Stimulated activated CD8-positive, alpha-beta memory T cell treated with anti-CD3 and anti-CD28 coated beads, Interleukin-7, amount 100 ng/mL, for 48 hours (primary cell): ENCODE data around the gene MBTPS1.
"Not testable (repeated sequence)": the region's sequence is repeated elsewhere in the genome, so short reads cannot be mapped to it uniquely, and the experiment has no call there.

Source experiments
- DNase-seq, 2 donors: peaks; one replicate each; pipeline ENCODE4 v3.0.0-alpha.2; 2020; ENCODE audit warnings: low read depth in 1 of 2; ENCODE audit errors: extremely low read depth in 1 of 2

Gene MBTPS1

GRCh38 chr16:84137769-84138357, 21.1 kb upstream of the MBTPS1 start:
- no peak for DNase-seq

- no peak for DNase-seq
Observed at GRCh38 chr16:84137287-84137686, 20.5 kb upstream of the MBTPS1 start.

DNA sequence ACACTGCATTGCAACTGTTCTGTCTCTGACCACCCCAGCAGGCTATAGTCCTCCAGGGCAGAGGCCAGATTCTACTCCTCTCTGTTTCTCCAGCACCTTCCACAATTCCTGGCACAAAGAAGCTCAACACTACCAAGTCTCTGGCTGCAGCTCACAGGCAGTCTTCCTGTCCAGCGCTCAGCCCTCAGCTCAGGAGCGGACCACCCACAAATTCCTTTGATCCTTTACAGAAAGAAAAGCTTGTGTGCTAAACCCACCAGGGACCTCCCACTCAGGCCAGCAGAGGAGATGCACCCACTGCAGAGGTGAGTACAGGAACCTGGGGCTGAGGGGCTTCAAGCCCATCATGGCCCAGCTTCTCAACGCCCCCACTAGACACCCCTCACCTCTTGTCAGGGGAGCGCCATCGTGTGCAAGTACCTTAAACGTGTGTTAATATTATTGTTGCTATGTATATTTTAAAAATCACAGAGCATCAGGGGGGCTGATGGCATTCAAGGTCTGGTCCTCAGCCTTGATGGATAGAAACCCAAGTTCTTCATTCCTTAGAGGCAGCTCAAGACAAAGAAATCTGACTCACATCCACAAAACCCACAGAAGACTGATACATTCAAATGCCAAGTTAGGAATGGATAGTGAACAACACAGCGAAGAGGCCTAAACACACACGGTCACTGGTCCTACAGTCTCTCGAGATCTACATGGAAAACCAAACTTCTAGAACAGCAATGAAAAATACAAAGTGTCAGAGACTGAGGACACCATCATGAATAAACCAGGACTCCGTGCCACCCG, 19.8 kb upstream of the MBTPS1 start:
- no peak for DNase-seq

DNA sequence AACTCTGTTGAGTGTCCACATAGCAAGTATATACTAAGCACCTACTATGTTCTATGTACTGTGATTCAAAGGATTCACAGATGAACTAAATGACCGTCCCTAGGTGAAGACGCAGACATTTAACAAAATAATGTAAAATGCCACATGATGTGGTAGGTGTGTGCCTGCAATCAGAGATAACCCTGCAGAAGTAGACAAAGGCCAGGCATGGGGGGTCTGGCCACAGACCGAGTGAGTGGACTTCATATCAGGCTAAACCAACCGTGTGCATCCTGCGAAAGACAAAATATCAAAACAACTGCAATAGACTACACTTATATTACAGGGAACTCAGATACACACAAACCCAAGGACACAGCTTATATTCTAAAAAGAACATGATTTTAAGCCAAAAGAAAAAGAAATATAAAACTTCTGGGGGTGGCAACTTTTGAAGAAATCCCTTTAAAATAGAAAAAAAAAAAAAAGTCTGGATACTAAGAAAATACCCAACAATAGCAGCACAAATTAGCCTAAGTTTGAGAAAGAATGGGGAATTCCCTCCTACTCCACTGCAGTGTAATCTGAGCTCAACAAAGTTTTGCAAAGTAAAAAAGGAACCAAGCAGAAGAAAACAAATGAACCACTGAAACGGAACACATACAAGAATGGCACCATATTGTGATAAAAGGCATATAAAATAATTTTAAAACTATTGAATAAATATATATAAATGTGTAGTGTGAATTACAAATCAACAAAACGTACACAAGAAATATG, 16.0 kb upstream of the MBTPS1 start:
- no peak for DNase-seq

- DNase-seq = no peak
Observed at GRCh38 chr16:84131117-84131516, 14.4 kb upstream of the MBTPS1 start.

DNA sequence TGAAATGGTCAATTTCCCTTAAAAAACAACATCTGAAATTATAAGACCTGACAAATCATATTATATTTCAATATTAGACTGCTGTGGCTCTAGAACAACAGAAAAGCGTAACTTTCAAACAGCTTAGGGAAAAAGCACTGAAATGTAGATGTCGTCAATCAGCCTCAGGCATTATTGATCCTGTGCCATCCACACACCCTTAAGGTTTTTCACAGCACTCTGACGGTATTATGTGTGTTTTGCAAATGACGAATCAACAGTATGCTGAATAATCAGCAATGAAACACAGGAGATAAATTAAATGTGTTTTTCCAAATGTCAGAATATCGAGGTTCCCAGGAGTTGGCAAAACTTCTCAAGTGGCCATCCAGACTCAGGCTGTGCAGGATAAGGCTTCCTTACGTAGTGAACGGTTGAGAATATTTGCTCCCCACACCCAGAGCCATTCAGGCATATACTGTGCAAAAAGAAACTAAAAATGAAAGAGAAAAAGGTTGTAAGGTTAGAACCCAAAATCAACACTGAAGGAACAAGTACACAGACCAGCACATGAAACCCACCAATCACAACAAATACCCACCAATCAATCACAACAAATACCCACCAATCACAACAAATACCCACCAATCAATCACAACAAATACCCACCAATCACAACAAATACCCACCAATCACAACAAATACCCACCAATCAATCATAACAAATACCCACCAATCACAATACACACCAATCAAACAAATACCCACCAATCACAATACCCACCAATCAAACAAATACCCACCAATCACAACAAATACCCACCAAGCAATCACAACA, 7.7 kb upstream of the MBTPS1 start:
- no peak for DNase-seq

DNA sequence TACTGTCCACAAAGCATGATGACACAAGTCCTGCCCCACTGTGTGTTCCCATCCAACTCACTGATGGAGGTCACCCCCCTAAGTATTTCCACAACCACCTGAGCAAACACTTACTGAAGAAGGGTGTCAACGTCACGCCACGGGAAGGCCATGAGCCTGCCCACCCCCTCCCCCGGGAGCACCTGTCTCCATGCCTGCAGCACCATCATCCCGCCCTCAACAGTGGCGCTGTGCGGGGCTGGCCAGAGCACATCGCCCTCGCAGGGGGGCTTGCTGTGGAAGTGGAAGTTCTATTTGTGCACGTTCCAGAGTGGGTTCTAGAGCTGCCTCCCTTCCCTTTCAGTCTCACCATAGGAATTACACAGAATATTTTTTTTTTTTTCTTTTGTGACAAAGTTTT, 4.3 kb upstream of the MBTPS1 start:
- no peak for DNase-seq

- DNase-seq = no peak
Observed at GRCh38 chr16:84120023-84120422, 3.3 kb upstream of the MBTPS1 start.

- no peak for DNase-seq
Observed at GRCh38 chr16:84119368-84119767, 2.6 kb upstream of the MBTPS1 start.

- not testable (repeated sequence) for DNase-seq
Observed at GRCh38 chr16:84118315-84118714, 1.6 kb upstream of the MBTPS1 start.

- peak in 1 of 2 donors; percentile 25 for DNase-seq
Observed at GRCh38 chr16:84117494-84117843, 727 bp upstream of the MBTPS1 start.

GRCh38 chr16:84115919-84116719, 623 bp downstream of the MBTPS1 start:
- peak in 1 of 2 donors; percentile 24 for DNase-seq

DNA sequence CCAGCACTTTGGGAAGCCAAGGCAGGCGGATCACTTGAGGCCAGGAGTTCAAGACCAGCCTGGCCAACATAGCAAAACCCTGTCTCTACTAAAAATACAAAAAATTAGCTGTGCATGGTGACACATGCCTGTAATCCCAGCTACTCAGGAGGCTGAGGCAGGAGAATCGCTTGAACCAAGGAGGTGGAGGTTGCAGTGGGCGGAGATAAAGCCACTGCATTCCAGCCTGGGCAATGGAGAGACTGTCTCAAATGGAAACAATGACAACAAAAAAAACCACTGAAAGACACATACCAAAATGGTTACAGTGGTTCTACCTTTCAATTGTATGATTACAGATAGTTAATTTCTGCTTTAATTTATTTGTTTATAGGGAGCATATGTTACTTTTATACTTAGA, 4.8 kb downstream of the MBTPS1 start:
- DNase-seq = peak in 1 of 2 donors; percentile 9

- no peak for DNase-seq
Observed at GRCh38 chr16:84111525-84111924, 5.2 kb downstream of the MBTPS1 start.

DNA sequence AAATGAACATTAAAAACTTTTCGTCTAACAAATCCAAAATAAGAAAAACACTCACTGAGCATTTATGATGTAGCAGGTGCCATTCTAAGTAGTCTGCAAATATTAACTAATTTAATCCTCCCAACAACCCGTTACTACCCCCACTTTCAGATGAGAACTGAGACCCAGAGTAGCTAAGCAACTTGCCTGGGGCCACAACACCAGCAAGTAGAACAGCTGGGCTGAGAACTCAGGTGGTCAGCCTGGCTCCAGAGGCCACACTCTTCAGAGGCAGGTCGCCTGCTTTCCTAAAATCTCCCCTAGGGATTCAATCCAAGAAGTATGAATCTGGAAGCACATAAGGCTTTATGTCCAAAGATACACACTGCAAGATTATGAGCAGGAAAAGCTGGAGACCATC, 6.2 kb downstream of the MBTPS1 start:
- DNase-seq = no peak

DNA sequence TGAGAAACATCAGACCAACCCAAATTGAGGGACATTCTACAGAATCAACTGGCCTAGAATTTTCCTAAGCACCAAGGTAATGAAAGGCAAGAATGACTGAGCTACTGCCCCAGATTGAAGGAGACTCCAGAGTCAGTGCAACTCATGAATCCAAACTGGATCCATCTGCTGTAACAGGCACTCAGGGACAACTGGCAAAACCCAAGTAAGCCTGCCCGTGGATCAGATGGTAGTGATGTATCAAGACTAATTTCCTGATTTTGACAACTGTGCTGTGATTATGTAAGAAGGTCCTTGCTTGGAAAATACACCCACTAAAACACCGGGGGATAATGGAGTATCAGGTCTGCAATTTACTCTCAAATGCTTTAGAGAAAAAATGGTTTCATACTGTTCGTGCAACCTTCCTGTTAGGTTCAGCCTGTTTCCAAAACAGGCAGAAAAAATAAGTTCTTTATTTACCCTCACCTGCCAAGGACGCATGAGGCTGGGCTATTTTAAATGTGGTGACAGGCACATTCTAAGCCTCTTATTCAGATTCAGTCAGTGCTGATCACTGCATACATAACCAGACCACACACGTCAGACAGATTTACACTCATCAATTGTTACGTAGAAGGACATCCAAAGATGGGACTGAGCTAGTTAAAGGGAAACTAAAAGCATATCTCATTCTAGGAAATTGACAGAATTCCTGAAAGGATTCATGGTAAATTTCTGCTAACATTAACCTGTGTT, 7.0 kb downstream of the MBTPS1 start:
- no peak for DNase-seq

DNA sequence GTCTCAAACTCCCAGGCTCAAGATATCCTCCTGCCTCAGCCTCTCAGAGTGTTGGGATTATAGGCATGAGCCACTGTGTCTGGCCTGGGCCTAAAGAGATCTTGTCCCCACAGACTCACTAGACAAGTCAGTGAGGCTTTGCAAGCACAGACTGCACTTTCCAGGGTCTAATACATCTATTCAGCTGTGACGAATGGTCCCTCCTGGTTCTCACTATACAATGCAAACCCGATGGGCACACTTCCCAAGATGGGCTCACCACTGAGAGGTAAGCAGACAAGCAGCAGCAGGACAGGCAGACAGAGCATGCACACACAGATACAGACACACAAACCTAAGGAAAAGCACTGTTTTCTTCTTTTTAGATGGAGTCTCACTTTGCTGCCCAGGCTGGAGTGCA, 8.8 kb downstream of the MBTPS1 start:
- no peak for DNase-seq

DNA sequence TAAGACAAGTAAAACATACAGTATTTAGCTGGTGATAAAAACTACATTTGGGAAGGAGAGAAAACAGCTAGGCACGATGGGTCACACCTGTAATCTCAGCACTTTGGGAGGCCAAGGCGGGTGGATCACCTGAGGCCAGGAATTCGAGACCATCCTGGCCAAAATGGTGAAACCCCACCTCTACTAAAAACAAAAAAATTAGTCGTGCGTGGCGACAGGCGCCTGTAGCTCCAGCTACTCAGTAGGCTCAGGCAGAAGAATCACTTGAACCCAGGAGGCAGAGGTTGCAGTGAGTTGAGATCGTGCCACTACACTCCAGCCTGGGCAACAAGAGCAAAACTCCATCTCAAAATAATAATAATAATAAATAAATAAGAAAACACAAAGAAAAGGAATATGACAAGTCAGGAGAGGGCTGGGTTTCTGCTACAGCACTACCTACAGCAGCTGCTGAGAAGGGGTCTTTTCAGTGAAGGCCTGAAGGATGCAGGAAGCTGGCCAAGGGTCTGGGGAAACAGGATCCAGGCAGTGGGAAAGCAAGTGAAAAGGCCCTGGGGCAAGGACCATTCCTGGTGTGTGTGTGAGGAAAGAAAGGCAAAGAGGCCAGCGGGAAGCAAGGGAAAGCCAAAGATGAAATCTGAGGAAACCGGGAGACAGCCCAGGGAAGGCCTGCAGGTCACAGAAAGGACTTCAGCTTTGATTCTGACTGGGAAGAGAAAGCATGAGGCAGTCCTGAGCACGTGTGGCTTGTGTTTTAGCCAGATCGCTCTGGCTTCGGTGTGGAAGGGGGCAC, 10.6 kb downstream of the MBTPS1 start:
- no peak for DNase-seq

DNA sequence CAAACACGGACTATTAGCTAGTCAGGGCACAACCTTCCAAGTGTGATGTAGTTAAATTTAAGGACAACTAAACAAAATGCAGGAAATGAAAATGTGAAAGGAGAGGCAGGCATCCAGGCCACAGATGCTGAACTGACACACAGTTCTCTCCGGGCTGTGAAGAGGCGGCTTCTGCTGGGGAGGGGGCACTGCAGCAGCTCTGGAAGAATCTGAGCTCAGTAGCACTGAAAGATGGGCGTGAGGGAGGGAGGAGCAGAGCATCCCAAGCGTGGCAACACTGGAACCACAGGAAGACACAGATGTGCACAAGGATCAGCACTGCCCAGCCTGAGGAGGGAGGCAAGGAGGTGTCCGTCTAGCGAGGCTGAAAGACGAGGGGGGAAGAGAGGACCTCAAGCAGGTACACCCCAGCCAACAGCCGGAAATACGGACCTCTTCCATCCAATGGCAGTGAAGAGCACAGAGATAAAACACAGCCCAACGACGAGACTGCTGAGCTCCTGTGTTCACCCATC, 11.4 kb downstream of the MBTPS1 start:
- DNase-seq = no peak
